GM19025 (cell line): ENCODE results near the gene TTYH3.
A peak's percentile ranks its signal among the peaks of the same experiment; 100 is the strongest.

Experiments used
- ATAC-seq: cut with Tn5 transposase; IDR thresholded peaks from one replicate; pipeline ENCODE4 v1.9.1; 2021; ENCODE audit warnings: mild to moderate bottlenecking, low read depth, moderate library complexity; ENCODE audit not compliant: unreplicated experiment

TTYH3 gene

GRCh38 chr7:2645274-2645868 is 13.6 kb downstream of the TTYH3 start:
- ATAC-seq = peak; percentile 44

GRCh38 chr7:2646336-2646679 is 14.5 kb downstream of the TTYH3 start:
- no peak for ATAC-seq

GRCh38 chr7:2646680-2647571 is 15.1 kb downstream of the TTYH3 start:
- no peak for ATAC-seq

- no peak for ATAC-seq
Observed at GRCh38 chr7:2647594-2648172, 15.9 kb downstream of the TTYH3 start.

GRCh38 chr7:2649139-2649838 is 17.5 kb downstream of the TTYH3 start:
- ATAC-seq = no peak

- ATAC-seq = no peak
Observed at GRCh38 chr7:2649991-2650390, 18.2 kb downstream of the TTYH3 start.

GRCh38 chr7:2650451-2650850 is 18.7 kb downstream of the TTYH3 start:
- ATAC-seq = no peak

GRCh38 chr7:2651336-2651735 is 19.6 kb downstream of the TTYH3 start:
- no peak for ATAC-seq

- ATAC-seq = no peak
Observed at GRCh38 chr7:2651847-2652735, 20.3 kb downstream of the TTYH3 start.

- ATAC-seq = no peak
Observed at GRCh38 chr7:2652736-2653060, 20.9 kb downstream of the TTYH3 start.

GRCh38 chr7:2654059-2654458 is 22.3 kb downstream of the TTYH3 start:
- no peak for ATAC-seq

GRCh38 chr7:2655870-2656614 is 24.3 kb downstream of the TTYH3 start:
- ATAC-seq = no peak

- ATAC-seq = no peak
Observed at GRCh38 chr7:2657208-2657607, 25.4 kb downstream of the TTYH3 start.

- no peak for ATAC-seq
Observed at GRCh38 chr7:2657920-2658671, 26.3 kb downstream of the TTYH3 start.

GRCh38 chr7:2658941-2659340 is 27.2 kb downstream of the TTYH3 start:
- no peak for ATAC-seq

- no peak for ATAC-seq
Observed at GRCh38 chr7:2659556-2660358, 28.0 kb downstream of the TTYH3 start.

- ATAC-seq = no peak
Observed at GRCh38 chr7:2660359-2661095, 28.7 kb downstream of the TTYH3 start.

GRCh38 chr7:2661096-2661449 is 29.3 kb downstream of the TTYH3 start:
- ATAC-seq = no peak
